ENCODE measurements around the gene MFGE8. TPM values are rescaled to one million over a fixed set of nuclear protein-coding genes. Genes with fewer than 3 reads are reported as not detected.

The MFGE8 gene
- total RNA-seq, 1 donor from 2014 or later: 19.9 TPM

DNA sequence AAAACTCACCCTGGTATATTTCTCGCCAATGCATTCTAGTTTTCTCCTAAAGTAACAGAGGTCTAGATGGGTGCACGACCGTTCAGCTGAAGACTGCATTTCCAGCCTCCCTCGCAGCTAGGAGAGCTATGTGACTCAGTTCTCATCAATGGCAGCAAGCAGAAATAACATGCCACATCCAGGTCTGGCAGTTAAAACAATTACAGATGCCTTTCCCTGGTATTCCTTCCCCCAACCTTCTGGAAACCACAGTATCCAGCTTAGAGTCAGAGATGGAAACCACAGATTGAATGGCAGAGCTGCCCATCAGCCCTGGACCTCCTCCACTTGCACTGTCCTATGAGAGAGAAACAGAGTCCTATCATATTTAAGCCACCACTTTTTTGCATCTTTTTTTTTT, 22.7 kb downstream of the MFGE8 start:
- Mint-ChIP-seq H3K4me1 (ENCODE audit: low read depth, unreplicated experiment) (no peaks in the 10 kb centered on the region), H3K9me3 (ENCODE audit: unreplicated experiment) (peaks cover 4% of the 10 kb centered on the region), H3K27ac (ENCODE audit: unreplicated experiment) (no peak overlapping the region), H3K4me3 (ENCODE audit: unreplicated experiment) (no peak overlapping the region), H3K27me3 (ENCODE audit: unreplicated experiment) (peaks cover 9% of the 10 kb centered on the region), H3K36me3 (ENCODE audit: unreplicated experiment) (no peaks in the 10 kb centered on the region)
- DNase-seq: no peak
- no peak for TF ChIP-seq CTCF (IDR thresholded peaks at IDR 0.05; ENCODE audit: partially characterized antibody, unreplicated experiment)

GRCh38 chr15:88888719-88889118, 24.5 kb downstream of the MFGE8 start:
- no peaks in the 10 kb centered on the region for H3K36me3 Mint-ChIP-seq (ENCODE audit: unreplicated experiment)
- TF ChIP-seq CTCF (IDR thresholded peaks at IDR 0.05; ENCODE audit: partially characterized antibody, unreplicated experiment): no peak

GRCh38 chr15:88887068-88887580, 26.1 kb downstream of the MFGE8 start:
- no peak overlapping the region for H3K4me3 Mint-ChIP-seq (ENCODE audit: unreplicated experiment)
- H3K36me3 Mint-ChIP-seq (ENCODE audit: unreplicated experiment): no peaks in the 10 kb centered on the region
- no peak overlapping the region for H3K27ac Mint-ChIP-seq (ENCODE audit: unreplicated experiment)
- DNase-seq: no peak
- no peaks in the 10 kb centered on the region for H3K4me1 Mint-ChIP-seq (ENCODE audit: low read depth, unreplicated experiment)
- H3K27me3 Mint-ChIP-seq (ENCODE audit: unreplicated experiment): no peaks in the 10 kb centered on the region
- no peak for TF ChIP-seq CTCF (IDR thresholded peaks at IDR 0.05; ENCODE audit: partially characterized antibody, unreplicated experiment)
- peaks cover 4% of the 10 kb centered on the region for H3K9me3 Mint-ChIP-seq (ENCODE audit: unreplicated experiment)

More at GRCh38 chr15:88888719-88889118, 24.5 kb downstream of the MFGE8 start:
- peaks cover 7% of the 10 kb centered on the region for H3K27me3 Mint-ChIP-seq (ENCODE audit: unreplicated experiment)
- H3K27ac Mint-ChIP-seq (ENCODE audit: unreplicated experiment): no peak overlapping the region
- no peak overlapping the region for H3K4me3 Mint-ChIP-seq (ENCODE audit: unreplicated experiment)
- DNase-seq: no peak
- peaks cover 4% of the 10 kb centered on the region for H3K9me3 Mint-ChIP-seq (ENCODE audit: unreplicated experiment)
- H3K4me1 Mint-ChIP-seq (ENCODE audit: low read depth, unreplicated experiment): no peaks in the 10 kb centered on the region

DNA sequence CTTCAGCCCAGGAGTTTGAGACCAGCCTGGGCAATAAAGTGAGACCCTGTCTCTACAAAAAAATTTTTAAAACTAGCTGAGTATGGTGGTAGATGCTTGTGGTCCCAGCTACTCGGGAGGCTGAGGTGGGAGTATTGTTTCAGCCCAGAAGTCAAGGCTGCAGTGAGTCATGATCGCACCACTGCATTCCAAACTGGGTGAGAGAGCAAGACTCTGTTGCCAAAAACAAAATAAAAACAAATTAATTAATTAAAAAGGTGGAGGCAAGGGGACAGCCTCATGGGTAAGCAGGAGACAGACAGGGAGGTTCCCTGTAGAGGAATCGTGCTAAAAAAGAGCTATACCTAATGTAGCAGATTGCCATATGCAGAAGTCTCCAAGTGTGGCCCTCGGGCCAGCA, 30.4 kb downstream of the MFGE8 start:
- Mint-ChIP-seq H3K4me3 (ENCODE audit: unreplicated experiment) (no peak overlapping the region), H3K27ac (ENCODE audit: unreplicated experiment) (no peak overlapping the region), H3K4me1 (ENCODE audit: low read depth, unreplicated experiment) (peaks cover 1% of the 10 kb centered on the region), H3K36me3 (ENCODE audit: unreplicated experiment) (no peaks in the 10 kb centered on the region), H3K27me3 (ENCODE audit: unreplicated experiment) (peaks cover 3% of the 10 kb centered on the region), H3K9me3 (ENCODE audit: unreplicated experiment) (no peaks in the 10 kb centered on the region)
- no peak for TF ChIP-seq CTCF (IDR thresholded peaks at IDR 0.05; ENCODE audit: partially characterized antibody, unreplicated experiment)
- no peak for DNase-seq

DNA sequence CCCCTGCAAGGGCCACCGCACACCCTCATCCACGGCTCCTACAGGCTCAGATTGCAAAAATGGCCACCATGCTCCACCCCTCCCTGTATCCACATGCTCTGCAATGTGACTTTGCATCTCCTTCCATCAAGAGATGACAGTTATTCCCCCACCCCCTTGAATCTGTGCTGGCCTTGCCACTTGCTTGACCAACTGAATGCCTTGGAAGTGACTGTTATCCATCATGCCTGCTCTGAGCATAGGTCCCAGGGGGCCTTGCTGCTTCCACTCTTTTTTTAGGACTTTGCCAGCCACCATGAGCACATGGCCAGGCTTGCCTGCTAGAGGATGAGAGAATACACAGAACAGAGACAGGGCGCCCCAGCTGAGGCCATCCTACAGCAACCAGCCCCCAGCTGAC, 31.4 kb downstream of the MFGE8 start:
- H3K9me3 Mint-ChIP-seq (ENCODE audit: unreplicated experiment): no peaks in the 10 kb centered on the region
- peaks cover 3% of the 10 kb centered on the region for H3K27me3 Mint-ChIP-seq (ENCODE audit: unreplicated experiment)
- TF ChIP-seq CTCF (IDR thresholded peaks at IDR 0.05; ENCODE audit: partially characterized antibody, unreplicated experiment): no peak
- no peak overlapping the region for H3K27ac Mint-ChIP-seq (ENCODE audit: unreplicated experiment)
- no peak overlapping the region for H3K4me3 Mint-ChIP-seq (ENCODE audit: unreplicated experiment)
- DNase-seq: no peak
- H3K36me3 Mint-ChIP-seq (ENCODE audit: unreplicated experiment): no peaks in the 10 kb centered on the region
- peaks cover 1% of the 10 kb centered on the region for H3K4me1 Mint-ChIP-seq (ENCODE audit: low read depth, unreplicated experiment)
